GM12891 (cell line): ENCODE results near the gene PSMD8. TPM values are rescaled to one million over a fixed set of nuclear protein-coding genes. Genes with fewer than 3 reads are reported as not detected.
A peak's percentile ranks its signal among the peaks of the same experiment; 100 is the strongest.
"Not testable (repeated sequence)": the region's sequence is repeated elsewhere in the genome, so short reads cannot be mapped to it uniquely, and the experiment has no call there.

Experiments
- DNase-seq: peaks from one replicate; pipeline ENCODE4 v3.0.0; 2011; ENCODE audit warnings: low spot score; ENCODE audit not compliant: insufficient read length
- FAIRE-seq: peaks from 2 replicates; lab custom pipeline; 2011; peaks lifted over from hg19 to GRCh38; lab: Jason Lieb, UNC
- PAX5 ChIP-seq: IDR thresholded peaks from 2 replicates; pipeline ENCODE4 v1.6.1; 2011; ENCODE audit warnings: low read length, moderate library complexity, mild to moderate bottlenecking; ENCODE audit not compliant: insufficient read depth, severe bottlenecking
- POLR2A ChIP-seq: IDR thresholded peaks from 2 replicates; pipeline ENCODE4 v1.6.1; 2011; ENCODE audit warnings: low read depth, low read length, control low read depth
- POLR2AphosphoS5 ChIP-seq: IDR thresholded peaks from 2 replicates; pipeline ENCODE4 v1.6.1; 2011; ENCODE audit warnings: low read depth, low read length, control low read depth
- POU2F2 ChIP-seq: IDR thresholded peaks from 2 replicates; pipeline ENCODE4 v1.6.1; 2011; ENCODE audit warnings: low read depth, mild to moderate bottlenecking, control low read depth, low read length, moderate library complexity
- SPI1 ChIP-seq: IDR thresholded peaks from 2 replicates; pipeline ENCODE4 v1.6.1; 2011; ENCODE audit warnings: low read depth, low read length, control low read depth
- TAF1 ChIP-seq: IDR thresholded peaks from 2 replicates; pipeline ENCODE4 v1.6.1; 2011; ENCODE audit warnings: low read depth, low read length, control low read depth
- polyA plus RNA-seq: library from polyadenylated mRNA; unstranded; fragments of >200 nt; gene quantifications from one replicate; pipeline ENCODE4 v1.2.1, GENCODE V29; 2012; ENCODE audit warnings: low read depth, missing spikeins, inconsistent platforms; ENCODE audit not compliant: missing spikeins

Gene PSMD8
- 171 TPM for polyA plus RNA-seq

DNA sequence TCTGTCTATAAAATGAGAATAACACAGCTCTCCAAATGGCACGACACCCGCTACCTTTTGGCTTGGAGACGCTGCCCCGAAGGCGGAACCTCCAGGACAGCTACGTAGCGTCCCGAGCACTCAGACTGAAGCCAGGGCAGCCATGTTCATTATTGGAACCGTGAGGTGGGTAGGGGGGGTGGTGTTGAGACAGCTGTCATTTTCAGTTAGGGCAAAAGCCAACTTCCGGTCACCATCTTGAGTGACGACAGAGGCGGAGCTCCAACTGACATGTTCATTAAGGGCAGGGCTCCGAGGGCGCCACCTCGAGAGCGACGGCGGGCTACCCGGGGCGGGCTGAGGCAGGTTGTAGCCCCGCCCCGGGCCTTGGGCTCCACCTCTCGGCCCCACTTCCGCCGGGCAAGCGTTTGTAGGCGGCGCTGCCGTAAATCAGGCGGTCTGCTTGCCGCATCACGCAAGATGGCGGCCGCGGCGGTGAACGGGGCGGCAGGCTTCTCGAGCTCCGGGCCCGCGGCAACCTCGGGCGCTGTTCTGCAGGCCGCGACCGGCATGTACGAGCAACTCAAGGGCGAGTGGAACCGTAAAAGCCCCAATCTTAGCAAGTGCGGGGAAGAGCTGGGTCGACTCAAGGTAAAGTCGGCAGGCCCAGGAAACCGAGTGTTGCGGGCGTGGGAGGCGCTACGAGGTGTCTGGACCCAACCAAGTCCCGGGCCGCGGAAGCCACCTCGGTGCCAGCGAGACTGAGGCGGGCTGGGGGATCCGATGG is at the start of gene PSMD8:
PSMD8 (plus strand) TSS at position 240 of the 766 bp plus-strand sequence; CDS start at position 271, 31 bp downstream.
- DNase-seq: peak; percentile 98
- TF ChIP-seq PAX5 (no peak), TAF1 (peak; percentile 99), SPI1 (peak; percentile 45), POU2F2 (no peak; the same call in none of the 2 replicates), POLR2A (peak; percentile 91), POLR2AphosphoS5 (peak; percentile 90)

DNA sequence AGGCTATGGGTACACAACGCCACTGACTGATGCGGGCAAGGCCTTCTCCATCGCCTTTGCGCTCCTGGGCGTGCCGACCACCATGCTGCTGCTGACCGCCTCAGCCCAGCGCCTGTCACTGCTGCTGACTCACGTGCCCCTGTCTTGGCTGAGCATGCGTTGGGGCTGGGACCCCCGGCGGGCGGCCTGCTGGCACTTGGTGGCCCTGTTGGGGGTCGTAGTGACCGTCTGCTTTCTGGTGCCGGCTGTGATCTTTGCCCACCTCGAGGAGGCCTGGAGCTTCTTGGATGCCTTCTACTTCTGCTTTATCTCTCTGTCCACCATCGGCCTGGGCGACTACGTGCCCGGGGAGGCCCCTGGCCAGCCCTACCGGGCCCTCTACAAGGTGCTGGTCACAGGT is 47.8 kb upstream of the PSMD8 start:
- no peak for TF ChIP-seq POLR2A
- no peak for TF ChIP-seq POLR2AphosphoS5
- no peak for TF ChIP-seq PAX5
- TF ChIP-seq SPI1: no peak
- TF ChIP-seq TAF1: no peak
- no peak for TF ChIP-seq POU2F2
- no peak for FAIRE-seq

More for the DNA sequence above, at the start of gene PSMD8:
- peak; percentile 99 for FAIRE-seq

DNA sequence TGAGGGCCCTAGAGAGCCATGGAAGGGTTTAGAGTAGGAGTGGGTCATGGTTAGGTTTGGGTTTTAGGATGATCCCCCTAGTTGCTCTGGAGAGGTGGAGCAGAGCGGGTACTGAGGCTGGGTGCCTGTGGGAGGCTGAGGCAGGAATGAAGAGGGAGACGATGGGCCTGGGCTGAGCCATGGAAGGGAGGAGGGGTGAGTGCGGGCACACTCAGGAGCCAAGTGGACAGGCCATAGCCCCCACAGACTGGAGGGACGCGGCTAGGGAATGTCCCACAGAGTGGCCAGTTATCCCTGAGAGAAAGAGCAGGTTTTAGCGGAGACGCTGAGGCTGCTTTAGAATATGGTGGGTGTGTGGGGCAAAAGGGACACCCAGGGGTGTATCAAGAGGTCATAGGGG is 44.7 kb upstream of the PSMD8 start:
- no peak for DNase-seq
- TF ChIP-seq POLR2A (no peak), POLR2AphosphoS5 (no peak), POU2F2 (no peak)
- FAIRE-seq: no peak

More for the DNA sequence above, 47.8 kb upstream of the PSMD8 start:
- DNase-seq: no peak

DNA sequence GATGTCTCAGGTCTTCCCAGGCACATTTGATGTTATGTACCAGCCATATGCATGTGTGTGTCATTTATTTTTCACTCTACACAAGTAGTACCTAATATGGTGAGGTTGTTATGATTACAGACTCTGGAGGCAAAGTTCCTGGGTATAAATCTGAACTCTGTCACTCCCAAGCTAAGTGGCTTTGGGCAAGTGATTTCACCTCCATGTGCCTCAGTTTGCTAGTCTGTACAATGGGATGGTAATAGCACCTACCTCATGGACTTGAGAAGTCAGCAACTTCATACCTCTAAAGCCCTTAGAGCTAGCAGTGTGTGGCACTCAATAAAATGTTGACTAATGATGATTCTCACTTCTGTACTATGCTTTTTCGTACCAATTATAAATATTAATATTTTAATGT is 42.6 kb upstream of the PSMD8 start:
- FAIRE-seq: no peak
- no peak for TF ChIP-seq PAX5
- no peak for TF ChIP-seq TAF1
- no peak for TF ChIP-seq POLR2AphosphoS5
- no peak for TF ChIP-seq SPI1
- TF ChIP-seq POLR2A: no peak
- TF ChIP-seq POU2F2: no peak

DNA sequence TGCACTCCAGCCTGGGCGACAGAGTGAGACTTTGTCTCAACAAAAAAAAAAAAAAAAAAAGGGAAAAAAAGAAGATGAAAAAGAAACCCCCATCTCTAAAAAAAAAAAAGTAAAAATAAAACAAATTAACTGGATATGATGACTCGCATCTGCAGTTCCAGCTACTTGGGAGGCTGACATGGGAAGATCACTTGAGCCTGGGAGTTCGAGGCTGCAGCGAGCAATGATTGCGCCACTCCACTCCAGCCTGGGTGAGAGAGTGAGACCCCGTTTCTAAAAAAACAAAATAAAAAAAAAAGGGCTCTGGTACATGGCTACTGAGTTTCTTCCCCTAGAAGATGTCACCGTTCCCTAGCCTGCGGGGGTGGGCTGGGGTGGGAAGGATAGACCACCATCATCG is 41.1 kb upstream of the PSMD8 start:
- DNase-seq (no peak), FAIRE-seq (no peak)
- TF ChIP-seq PAX5: no peak
- TF ChIP-seq TAF1: no peak
- no peak for TF ChIP-seq POLR2AphosphoS5
- no peak for TF ChIP-seq POLR2A
- TF ChIP-seq POU2F2: no peak
- no peak for TF ChIP-seq SPI1

More for the DNA sequence above, 42.6 kb upstream of the PSMD8 start:
- no peak for DNase-seq

DNA sequence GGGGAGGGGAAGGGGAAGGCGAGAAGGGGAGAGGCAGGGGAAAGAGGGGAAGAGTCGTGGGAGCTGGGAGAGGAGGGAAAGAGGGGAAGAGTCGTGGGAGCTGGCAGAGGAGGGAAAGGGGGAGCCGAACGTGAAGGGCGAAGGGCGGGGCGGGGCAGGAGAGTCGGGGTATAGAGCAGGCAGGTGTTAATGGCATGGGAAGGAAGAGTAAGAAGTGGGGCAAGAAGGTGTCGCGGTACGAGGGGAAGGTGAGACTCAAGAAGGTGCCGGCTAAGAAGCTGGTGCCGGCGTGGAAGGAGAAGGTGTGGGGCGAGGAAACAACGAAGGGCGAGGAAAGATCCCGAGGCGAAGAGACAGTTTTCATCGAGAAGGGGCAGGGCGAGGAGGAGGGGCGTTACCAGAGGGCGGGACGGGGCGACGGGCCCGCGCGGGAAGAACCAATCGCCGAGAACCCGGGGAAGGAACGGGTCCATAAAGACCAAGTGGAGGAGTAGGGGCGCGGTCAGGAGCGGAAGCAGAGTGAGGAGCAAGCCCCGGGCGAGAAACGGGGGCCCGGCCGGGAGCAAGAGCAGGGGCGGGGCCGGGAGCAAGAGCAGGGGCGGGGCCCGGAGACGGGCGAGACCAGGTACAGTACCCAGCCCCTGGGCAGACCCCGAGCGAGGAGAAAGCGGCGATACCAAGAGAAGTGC is 38.3 kb upstream of the PSMD8 start:
- peak; percentile 99 for FAIRE-seq
- peak; percentile 90 for DNase-seq
- TF ChIP-seq TAF1 (no peak), SPI1 (no peak), POU2F2 (no peak), PAX5 (no peak), POLR2AphosphoS5 (no peak), POLR2A (no peak)

DNA sequence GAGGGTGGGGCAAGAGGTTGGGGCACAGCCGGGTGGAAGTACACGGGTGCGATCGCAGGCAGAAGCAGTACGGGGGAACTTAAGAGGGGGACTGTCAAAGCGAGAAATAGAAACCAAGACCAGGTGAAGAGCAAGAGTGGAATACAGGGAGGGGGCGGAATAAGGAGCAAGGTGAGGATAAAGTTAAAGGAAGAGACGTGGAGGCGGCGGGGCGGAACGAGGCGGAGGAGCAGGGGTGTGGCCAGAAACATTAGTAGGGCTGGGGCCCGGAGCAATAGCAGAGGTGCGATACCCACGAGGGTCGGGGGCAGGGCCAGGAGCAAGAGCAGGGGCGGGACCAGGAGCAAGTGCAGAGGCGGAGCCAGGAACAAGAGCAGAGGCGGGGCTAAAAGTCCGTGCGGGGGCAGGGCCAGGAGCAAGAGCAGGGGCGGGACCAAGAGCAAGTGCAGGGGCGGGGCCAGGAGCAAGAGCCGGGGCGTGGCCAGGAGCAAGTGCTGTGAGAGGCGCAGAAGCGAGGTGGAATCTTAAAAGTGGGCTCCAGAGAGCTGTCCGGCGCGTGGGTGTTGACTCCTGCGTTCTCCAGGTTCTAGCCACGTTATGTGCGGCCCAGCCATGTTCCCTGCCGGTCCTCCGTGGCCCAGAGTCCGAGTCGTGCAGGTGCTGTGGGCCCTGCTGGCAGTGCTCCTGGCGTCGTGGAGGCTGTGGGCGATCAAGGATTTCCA is 37.6 kb upstream of the PSMD8 start:
- DNase-seq: peak; percentile 82
- TF ChIP-seq PAX5 (no peak), POLR2A (no peak), SPI1 (no peak), POLR2AphosphoS5 (no peak), TAF1 (no peak), POU2F2 (no peak)
- peak; percentile 94 for FAIRE-seq

DNA sequence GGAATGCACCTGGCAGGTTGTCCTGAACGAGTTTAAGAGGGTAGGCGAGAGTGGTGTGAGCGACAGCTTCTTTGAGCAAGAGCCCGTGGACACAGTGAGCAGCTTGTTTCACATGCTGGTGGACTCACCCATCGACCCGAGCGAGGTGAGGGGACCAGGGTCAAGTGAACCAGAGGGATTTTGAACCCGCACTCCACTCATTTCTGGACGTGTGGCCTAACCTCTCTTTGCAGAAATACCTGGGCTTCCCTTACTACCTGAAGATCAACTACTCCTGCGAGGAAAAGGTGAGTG is 37.1 kb upstream of the PSMD8 start:
- no peak for FAIRE-seq
- TF ChIP-seq POLR2A: no peak
- TF ChIP-seq POLR2AphosphoS5: no peak
- no peak for TF ChIP-seq SPI1
- TF ChIP-seq PAX5: no peak
- TF ChIP-seq TAF1: no peak
- no peak for TF ChIP-seq POU2F2
- no peak for DNase-seq

DNA sequence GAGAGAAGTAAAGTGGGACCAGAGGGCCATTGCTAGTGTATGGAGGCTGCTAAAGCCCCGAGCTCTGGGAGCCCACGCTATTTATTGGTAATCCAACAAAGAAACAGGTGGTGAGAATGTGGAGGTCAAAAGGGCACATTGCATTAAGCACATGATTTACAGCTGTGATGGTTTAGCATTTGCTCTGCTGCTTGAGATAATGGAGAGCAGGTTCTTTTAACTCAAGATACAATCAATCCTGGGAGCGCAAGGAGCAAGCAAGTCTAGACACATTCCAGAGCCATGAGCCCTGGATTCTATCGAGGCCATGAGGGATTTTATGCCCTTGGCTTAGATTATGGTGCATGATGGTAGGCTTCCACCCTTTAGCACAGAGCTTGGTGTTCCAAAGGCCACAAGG is 35.4 kb upstream of the PSMD8 start:
- FAIRE-seq, DNase-seq: not testable (repeated sequence)
